ENCODE data around the gene ADPRHL1. TPM values are rescaled to one million over a fixed set of nuclear protein-coding genes. Genes with fewer than 3 reads are reported as not detected.

The ADPRHL1 gene
- total RNA-seq, 1 donor from 2014 or later, result 2.8 TPM

GRCh38 chr13:113364311-113364889, 88.9 kb downstream of the ADPRHL1 start:
- H3K27me3 Mint-ChIP-seq (ENCODE audit: low read depth), result peaks cover 13% of the 10 kb centered on the region
- H3K4me3 Mint-ChIP-seq, result no peak overlapping the region
- H3K36me3 Mint-ChIP-seq (ENCODE audit: low read depth), result no peaks in the 10 kb centered on the region
- no peak for TF ChIP-seq CTCF (conservative IDR thresholded peaks at IDR 0.05)
- H3K9me3 Mint-ChIP-seq, result no peaks in the 10 kb centered on the region
- H3K27ac Mint-ChIP-seq (ENCODE audit: unreplicated experiment), result no peak overlapping the region
- peaks cover 8% of the 10 kb centered on the region for H3K4me1 Mint-ChIP-seq
- peak; percentile 31 for DNase-seq (ENCODE audit: low read depth, low spot score)

- Mint-ChIP-seq H3K27ac (ENCODE audit: unreplicated experiment) (no peak overlapping the region), H3K9me3 (no peaks in the 10 kb centered on the region), H3K4me3 (no peak overlapping the region), H3K4me1 (peaks cover 8% of the 10 kb centered on the region), H3K27me3 (ENCODE audit: low read depth) (peaks cover 13% of the 10 kb centered on the region), H3K36me3 (ENCODE audit: low read depth) (no peaks in the 10 kb centered on the region)
- no peak for TF ChIP-seq CTCF (conservative IDR thresholded peaks at IDR 0.05)
- no peak for DNase-seq (ENCODE audit: low read depth, low spot score)
Measured at GRCh38 chr13:113361406-113361805, 91.9 kb downstream of the ADPRHL1 start.

GRCh38 chr13:113360446-113360845, 92.8 kb downstream of the ADPRHL1 start:
- DNase-seq (ENCODE audit: low read depth, low spot score), result no peak
- Mint-ChIP-seq H3K4me3 (no peak overlapping the region), H3K36me3 (ENCODE audit: low read depth) (peaks cover 2% of the 10 kb centered on the region), H3K27me3 (ENCODE audit: low read depth) (peaks cover 13% of the 10 kb centered on the region), H3K9me3 (no peaks in the 10 kb centered on the region), H3K4me1 (peaks cover 10% of the 10 kb centered on the region), H3K27ac (ENCODE audit: unreplicated experiment) (no peak overlapping the region)
- TF ChIP-seq CTCF (conservative IDR thresholded peaks at IDR 0.05), result no peak

GRCh38 chr13:113359571-113359970, 93.7 kb downstream of the ADPRHL1 start:
- DNase-seq (ENCODE audit: low read depth, low spot score), result no peak
- H3K9me3 Mint-ChIP-seq, result no peaks in the 10 kb centered on the region
- no peak overlapping the region for H3K4me3 Mint-ChIP-seq
- TF ChIP-seq CTCF (conservative IDR thresholded peaks at IDR 0.05), result no peak
- H3K27ac Mint-ChIP-seq (ENCODE audit: unreplicated experiment), result no peak overlapping the region
- peaks cover 13% of the 10 kb centered on the region for H3K27me3 Mint-ChIP-seq (ENCODE audit: low read depth)
- H3K36me3 Mint-ChIP-seq (ENCODE audit: low read depth), result peaks cover 3% of the 10 kb centered on the region
- peaks cover 8% of the 10 kb centered on the region for H3K4me1 Mint-ChIP-seq

GRCh38 chr13:113358653-113359190, 94.6 kb downstream of the ADPRHL1 start:
- peaks cover 8% of the 10 kb centered on the region for H3K4me1 Mint-ChIP-seq
- peaks cover 13% of the 10 kb centered on the region for H3K27me3 Mint-ChIP-seq (ENCODE audit: low read depth)
- peaks cover 3% of the 10 kb centered on the region for H3K36me3 Mint-ChIP-seq (ENCODE audit: low read depth)

More at GRCh38 chr13:113358653-113359190, 94.6 kb downstream of the ADPRHL1 start:
- Mint-ChIP-seq H3K9me3 (no peaks in the 10 kb centered on the region), H3K27ac (ENCODE audit: unreplicated experiment) (no peak overlapping the region), H3K4me3 (no peak overlapping the region)
- DNase-seq (ENCODE audit: low read depth, low spot score), result no peak
- TF ChIP-seq CTCF (conservative IDR thresholded peaks at IDR 0.05), result no peak

All from neural crest cell (in vitro differentiated cells).